ENCODE measurements around the gene SCO2.

Gene SCO2

GRCh38 chr22:50476868-50477267 lies 48.5 kb downstream of the SCO2 start:
- no peak for DNase-seq (ENCODE audit: low read depth)

GRCh38 chr22:50475652-50476002 lies 49.8 kb downstream of the SCO2 start:
- no peak for DNase-seq (ENCODE audit: low read depth)

GRCh38 chr22:50474710-50475651 lies 50.4 kb downstream of the SCO2 start, which contains the start of gene SBF1:
TSS of gene SBF1 (minus strand) at chr22:50475035. CDS start at chr22:50474840, 195 bp downstream.
- peak; percentile 75 for DNase-seq (ENCODE audit: low read depth)

GRCh38 chr22:50473855-50474671 lies 51.3 kb downstream of the SCO2 start:
- DNase-seq (ENCODE audit: low read depth): no peak

All from T-helper 22 cell (primary cell).